ENCODE measurements around the gene SYT1.

- TF ChIP-seq CTCF (IDR thresholded peaks at IDR 0.05; ENCODE audit: insufficient read depth, low read depth, low read length), result no peak
- no peak for TF ChIP-seq EZH2 (IDR thresholded peaks at IDR 0.05; ENCODE audit: insufficient read depth, low read length)
Observed at GRCh38 chr12:79442396-79442795, 577.8 kb downstream of the SYT1 start.

Measured in astrocyte (in vitro differentiated cells and primary cell).